ENCODE results near the gene ASB13.

Gene ASB13

GRCh38 chr10:5666008-5666840 lies at the start of gene ASB13:
Gene ASB13 (minus strand): TSS chr10:5666595. CDS start chr10:5666551, 44 bp downstream.
- DNase-seq, result peak; percentile 17

- no peak for DNase-seq
Measured at GRCh38 chr10:5711642-5712041, 45.2 kb upstream of the ASB13 start.

GRCh38 chr10:5710859-5711258 lies 44.5 kb upstream of the ASB13 start:
- peak; percentile 16 for DNase-seq

DNA sequence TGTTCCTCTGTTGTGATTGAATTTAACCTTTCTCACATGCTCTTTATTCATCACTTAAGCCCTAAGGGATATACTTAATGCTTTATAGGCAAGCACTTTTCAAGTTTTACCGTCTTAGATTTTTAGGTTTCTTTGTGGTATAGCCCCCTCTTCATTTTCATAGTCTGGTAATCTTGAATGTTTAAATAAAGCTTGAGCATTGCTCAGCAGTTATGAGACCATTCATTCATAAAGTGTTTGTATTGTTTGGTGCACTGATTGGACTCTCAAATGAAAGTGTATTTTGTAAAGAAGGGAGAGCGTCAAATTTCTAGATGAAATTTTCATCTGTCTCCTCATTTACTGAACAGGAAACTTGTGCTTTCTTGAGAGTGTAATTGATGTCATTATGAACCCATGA lies 43.5 kb upstream of the ASB13 start:
- DNase-seq, result no peak

GRCh38 chr10:5708356-5708755 lies 42.0 kb upstream of the ASB13 start:
- no peak for DNase-seq

- DNase-seq, result no peak
Measured at GRCh38 chr10:5698062-5698461, 31.7 kb upstream of the ASB13 start.

- DNase-seq, result no peak
Measured at GRCh38 chr10:5697342-5697741, 30.9 kb upstream of the ASB13 start.

- DNase-seq, result no peak
Measured at GRCh38 chr10:5694573-5694972, 28.2 kb upstream of the ASB13 start.

GRCh38 chr10:5692461-5693358 lies 26.3 kb upstream of the ASB13 start:
- DNase-seq, result peak; percentile 56

DNA sequence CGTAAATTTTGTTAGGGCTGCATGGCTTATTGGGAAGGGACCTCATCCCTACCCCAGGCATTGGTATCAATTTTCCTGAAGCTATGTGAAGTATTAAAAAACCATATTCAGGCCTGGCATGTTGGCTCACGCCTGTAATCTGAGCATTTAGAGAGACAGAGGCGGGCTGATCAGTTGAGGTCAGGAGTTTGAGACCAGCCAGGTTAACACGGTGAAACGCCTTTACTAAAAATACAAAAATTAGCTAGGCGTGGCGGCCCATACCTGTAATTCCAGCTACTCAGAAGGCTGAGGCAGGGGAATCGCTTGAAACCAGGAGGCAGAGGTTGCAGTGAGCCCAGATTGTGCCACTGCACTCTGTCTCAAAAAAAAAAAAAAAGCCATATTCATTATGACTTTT lies 25.4 kb upstream of the ASB13 start:
- no peak for DNase-seq

GRCh38 chr10:5688587-5688986 lies 22.2 kb upstream of the ASB13 start:
- DNase-seq, result no peak

DNA sequence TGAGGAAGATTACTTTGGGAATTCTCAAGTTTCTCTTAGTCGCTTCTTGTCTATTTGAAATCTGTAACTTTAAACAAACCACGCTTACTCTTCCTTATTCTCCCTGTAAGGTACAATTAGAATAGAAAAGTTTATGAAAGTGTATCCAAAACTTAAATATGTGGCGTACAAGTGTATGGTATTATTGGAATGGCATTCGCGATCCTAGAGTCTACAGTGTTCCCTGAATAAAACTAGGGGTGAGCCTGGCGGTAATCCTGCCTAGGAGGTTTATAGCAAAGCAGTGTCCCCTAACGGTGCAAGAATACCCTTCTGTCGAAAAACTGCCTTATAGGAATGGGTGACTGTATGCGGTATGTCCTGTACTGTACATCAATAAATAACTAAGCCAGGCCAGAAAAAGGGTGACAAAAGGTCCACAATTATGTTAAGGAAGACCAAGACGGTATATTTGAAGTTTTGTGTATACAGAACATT lies 19.4 kb upstream of the ASB13 start:
- DNase-seq, result no peak

GRCh38 chr10:5684971-5685763 lies 18.8 kb upstream of the ASB13 start:
- peak; percentile 59 for DNase-seq

GRCh38 chr10:5684318-5684970 lies 18.0 kb upstream of the ASB13 start, which contains the start of gene TASOR2:
Gene TASOR2 (plus strand): TSS chr10:5684838. CDS start chr10:5720643, 35,805 bp downstream.
- peak; percentile 97 for DNase-seq

- DNase-seq, result no peak
Measured at GRCh38 chr10:5683065-5683464, 16.7 kb upstream of the ASB13 start.

DNA sequence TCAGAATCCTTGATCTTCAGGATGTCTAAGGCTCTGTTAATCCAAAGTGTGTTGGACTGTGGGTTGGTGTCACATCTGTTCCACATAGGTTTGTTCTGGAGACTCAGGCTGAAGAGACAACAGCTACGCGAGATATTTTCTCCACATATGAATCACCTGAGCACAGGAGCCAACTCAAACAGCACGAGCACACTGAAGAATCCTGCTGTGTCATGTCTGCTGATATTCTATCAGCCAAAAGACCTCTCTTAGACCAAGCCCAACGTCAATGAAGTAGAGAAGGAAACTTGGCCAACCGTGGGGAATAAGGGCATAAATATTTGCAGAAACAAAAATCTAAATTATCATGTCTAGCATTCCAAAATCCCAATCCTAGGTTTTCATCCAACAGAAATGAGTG lies 15.5 kb upstream of the ASB13 start:
- DNase-seq, result no peak

- DNase-seq, result no peak
Measured at GRCh38 chr10:5679606-5680005, 13.2 kb upstream of the ASB13 start.

DNA sequence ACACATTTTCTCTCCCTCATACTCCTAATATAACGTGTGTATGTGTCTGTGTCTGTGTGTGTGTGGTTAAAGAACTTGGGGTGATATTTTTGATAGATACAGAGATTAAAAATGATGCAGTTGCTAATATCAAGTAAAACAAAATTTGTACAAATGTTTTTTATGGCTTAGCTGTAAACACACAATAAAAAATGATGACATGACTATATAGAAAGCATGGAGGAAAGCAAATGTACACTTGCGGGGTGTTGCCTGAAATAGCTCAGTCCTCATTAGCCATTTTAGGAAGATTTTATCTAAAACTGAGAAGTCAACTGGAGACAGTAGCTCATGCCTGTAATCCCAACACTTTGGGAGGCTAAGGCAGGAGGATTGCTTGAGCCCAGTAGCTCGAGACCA lies 12.6 kb upstream of the ASB13 start:
- DNase-seq, result no peak

DNA sequence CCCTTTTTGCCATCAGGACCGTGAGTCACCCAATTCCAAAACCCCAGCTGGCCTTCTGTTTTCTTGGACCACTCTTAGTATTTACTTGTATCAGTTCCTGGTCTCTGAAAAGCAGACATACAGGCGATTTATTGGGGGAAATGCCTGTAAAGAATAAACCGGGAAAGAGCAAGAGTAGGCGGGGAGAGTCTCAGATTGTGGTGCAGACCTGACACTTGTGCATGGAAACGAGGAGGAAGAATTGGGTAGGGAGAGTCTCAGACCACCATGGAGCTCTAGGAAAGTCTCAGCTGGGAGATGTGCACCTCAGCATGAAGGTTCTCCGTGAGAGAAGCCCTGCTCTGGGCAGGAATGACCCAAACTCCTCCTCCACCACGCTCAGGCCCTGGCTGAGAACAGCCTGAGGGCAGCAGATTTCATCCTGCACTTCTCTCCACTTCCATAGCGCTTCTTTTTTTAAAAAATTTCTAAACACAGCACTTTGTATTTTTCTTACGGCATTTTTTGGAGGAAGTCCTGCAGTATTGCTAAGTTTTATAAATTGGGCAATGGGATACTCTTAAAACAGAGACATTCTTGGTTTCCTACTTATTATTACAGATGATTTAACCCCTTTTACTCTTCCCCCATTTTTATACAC lies 12.1 kb upstream of the ASB13 start:
- no peak for DNase-seq

- no peak for DNase-seq
Measured at GRCh38 chr10:5670662-5671375, 4.4 kb upstream of the ASB13 start.

DNA sequence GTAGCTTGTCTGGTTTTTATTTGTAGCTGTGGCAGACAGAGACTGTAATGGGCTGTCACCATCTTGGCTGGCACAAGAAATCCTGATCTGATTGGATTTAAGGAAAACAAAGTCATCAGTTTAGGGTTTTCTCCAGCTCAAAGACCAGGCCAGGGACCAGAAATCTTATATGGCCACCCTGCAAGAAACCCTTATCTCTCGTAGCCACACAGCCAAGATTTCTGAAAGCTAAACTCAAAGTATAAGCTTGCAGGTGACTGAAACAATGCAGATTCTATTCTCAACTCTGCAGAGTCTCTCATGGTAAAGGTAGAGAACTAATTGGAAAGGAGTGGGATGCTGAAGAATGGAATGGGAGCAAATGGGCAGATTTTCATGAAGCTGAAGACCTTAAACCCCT lies 3.2 kb upstream of the ASB13 start:
- DNase-seq, result no peak

Data from CD4-positive, alpha-beta T cell treated with Interleukin-4 for 4 hours (primary cell).